Astrocyte of the cerebellum (primary cell): ENCODE results near the gene PATL1.
"Not testable (repeated sequence)": the region's sequence is repeated elsewhere in the genome, so short reads cannot be mapped to it uniquely, and the experiment has no call there.

Experiments used
- DNase-seq: peaks from one replicate; pipeline ENCODE4 v3.0.0-alpha.2; 2011; ENCODE audit warnings: low read depth
- H3K4me3 ChIP-seq: 2 replicates; pipeline ENCODE4 v1.5.1; 2011; ENCODE audit warnings: mild to moderate bottlenecking, low read depth, low read length, moderate library complexity
- in situ Hi-C: cut with HindIII; loops from 2 replicates; pipeline ENCODE4 v1.10.0; 2017; ENCODE audit warnings: low sequenced_read_pairs
- TF ChIP-seq, protein P1 (sequence below): IDR thresholded peaks from 2 replicates; pipeline ENCODE4 v1.5.1; 2012; ENCODE audit warnings: low read length, low read depth, moderate library complexity, mild to moderate bottlenecking; ENCODE audit errors: missing control alignments

The PATL1 gene

DNA sequence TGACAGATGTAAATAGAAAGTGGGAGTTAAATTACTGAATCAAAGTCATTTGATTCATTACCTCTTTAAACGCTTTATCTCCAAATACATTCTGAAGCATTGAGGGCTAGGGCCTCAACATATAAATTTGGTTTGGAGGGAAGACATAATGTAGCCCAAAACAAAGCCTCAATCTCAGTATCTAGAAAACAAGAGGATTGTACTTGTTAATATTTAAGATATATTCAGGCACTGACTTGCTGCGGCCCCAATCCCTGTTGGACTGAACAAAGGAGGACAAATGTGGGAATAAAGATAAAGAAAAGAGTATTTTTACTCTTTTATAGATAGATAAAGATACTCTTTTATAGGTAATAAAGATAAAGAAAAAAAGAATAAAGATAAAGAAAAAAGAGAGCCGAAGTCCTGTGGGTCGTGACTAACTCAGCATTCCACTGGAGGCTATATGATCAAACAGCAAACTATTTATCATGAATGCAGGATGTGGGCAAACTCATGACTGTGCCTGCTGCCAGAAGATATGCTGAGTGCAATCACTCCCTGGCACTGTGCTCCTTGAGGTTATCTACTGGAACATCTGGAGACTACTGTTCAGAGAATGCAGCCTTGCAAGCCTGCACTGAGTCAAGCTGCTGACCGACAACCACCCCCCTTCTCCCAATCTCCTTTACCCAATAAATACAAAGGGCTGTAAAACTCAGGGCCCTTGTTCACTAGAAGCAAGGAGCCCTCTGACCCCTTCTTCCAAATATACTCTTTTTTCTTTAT lies 37.9 kb upstream of the PATL1 start:
- TF ChIP-seq, protein P1, sequence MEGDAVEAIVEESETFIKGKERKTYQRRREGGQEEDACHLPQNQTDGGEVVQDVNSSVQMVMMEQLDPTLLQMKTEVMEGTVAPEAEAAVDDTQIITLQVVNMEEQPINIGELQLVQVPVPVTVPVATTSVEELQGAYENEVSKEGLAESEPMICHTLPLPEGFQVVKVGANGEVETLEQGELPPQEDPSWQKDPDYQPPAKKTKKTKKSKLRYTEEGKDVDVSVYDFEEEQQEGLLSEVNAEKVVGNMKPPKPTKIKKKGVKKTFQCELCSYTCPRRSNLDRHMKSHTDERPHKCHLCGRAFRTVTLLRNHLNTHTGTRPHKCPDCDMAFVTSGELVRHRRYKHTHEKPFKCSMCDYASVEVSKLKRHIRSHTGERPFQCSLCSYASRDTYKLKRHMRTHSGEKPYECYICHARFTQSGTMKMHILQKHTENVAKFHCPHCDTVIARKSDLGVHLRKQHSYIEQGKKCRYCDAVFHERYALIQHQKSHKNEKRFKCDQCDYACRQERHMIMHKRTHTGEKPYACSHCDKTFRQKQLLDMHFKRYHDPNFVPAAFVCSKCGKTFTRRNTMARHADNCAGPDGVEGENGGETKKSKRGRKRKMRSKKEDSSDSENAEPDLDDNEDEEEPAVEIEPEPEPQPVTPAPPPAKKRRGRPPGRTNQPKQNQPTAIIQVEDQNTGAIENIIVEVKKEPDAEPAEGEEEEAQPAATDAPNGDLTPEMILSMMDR = no peak
- in situ Hi-C loops = no loop called here
- no peak overlapping the region for H3K4me3 ChIP-seq
- peak; percentile 11 for DNase-seq

DNA sequence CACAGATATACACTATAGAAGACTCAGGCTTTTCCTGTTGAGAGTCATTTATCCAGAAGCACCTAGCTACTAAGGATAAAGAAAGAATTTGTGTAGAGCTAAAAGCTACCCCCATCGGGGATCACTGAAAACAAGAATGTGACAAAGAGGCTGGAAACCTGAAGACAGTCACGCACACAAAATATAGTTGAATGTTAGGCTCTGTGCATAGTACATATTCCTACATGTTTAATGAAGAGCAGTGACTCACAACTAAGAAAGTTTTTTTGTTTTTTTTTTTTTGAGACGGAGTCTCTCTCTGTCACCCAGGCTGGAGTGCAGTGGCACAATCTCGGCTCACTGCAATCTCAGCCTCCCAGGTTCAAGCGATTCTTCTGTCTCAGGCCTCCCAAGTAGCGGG lies 36.5 kb upstream of the PATL1 start:
- TF ChIP-seq, protein P1 = no peak
- no peak for DNase-seq
- no peak overlapping the region for H3K4me3 ChIP-seq
- in situ Hi-C loops = no loop called here

DNA sequence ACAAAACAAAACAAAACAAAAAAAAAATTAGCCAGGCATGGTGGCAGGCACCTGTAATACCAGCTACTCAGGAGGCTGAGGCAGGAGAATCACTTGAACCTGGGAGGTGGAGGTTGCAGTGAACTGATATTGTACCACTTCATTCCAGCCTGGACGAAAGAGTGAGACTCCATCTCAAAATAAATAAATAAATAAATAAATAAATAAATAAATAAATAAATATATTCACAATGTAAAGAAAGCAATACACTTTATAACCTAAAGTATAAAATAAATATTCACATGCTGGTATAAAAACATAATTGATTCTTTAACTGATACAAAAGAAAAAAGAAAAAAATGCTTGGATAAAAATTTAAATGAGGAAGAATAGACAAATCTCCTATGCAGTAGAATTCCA lies 34.7 kb upstream of the PATL1 start:
- H3K4me3 ChIP-seq, in situ Hi-C loops, DNase-seq: not testable (repeated sequence)

DNA sequence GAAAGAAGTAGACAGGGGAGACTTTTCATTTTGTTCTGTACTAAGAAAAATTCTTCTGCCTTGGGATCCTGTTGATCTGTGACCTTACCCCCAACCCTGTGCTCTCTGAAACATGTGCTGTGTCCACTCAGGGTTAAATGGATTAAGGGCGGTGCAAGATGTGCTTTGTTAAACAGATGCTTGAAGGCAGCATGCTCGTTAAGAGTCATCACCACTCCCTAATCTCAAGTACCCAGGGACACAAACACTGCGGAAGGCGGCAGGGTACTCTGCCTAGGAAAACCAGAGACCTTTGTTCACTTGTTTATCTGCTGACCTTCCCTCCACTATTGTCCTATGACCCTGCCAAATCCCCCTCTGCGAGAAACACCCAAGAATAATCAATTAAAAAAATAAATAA lies 31.3 kb upstream of the PATL1 start:
- DNase-seq, H3K4me3 ChIP-seq, in situ Hi-C loops: not testable (repeated sequence)

DNA sequence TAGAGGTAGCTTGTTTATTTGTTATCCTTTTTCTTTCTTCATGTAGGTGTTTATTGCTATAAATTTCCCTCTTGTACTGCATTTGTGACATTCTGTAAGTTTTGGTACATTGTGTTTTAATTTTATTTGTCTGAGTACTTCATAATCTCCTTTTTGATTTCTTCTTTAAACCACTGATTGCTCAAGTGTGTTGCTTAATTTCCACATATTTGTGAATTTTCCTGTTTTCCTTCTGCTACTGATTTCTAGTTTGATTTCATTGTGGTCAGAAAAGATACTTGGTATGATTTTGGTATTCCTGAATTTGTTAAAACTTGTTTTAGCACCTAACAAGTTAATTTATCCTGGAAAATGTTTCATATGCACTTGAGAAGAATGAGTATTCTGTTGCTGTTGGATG lies 29.7 kb upstream of the PATL1 start:
- in situ Hi-C loops = no loop called here
- no peak overlapping the region for H3K4me3 ChIP-seq
- no peak for DNase-seq
- TF ChIP-seq, protein P1 = no peak

DNA sequence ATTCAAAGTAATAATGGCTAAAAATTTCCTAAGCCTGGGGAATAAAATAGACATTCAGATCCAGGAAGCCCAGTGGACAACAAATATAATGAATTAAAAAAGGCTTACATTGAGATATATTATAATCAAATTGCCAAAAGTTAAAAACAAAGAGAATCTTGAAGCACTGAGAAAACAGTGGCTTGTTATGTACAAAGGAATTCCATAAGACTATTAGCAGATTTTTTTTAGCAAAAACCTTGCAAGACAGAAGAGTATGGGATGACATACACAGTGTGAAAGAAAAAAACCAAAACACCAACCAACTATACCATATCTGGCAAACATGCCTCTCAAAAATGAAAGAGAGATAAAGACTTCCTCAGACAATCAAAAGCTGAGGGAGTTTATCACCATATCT lies 24.1 kb upstream of the PATL1 start:
- in situ Hi-C loops = no loop called here
- TF ChIP-seq, protein P1 = no peak
- no peak for DNase-seq
- H3K4me3 ChIP-seq = no peak overlapping the region

DNA sequence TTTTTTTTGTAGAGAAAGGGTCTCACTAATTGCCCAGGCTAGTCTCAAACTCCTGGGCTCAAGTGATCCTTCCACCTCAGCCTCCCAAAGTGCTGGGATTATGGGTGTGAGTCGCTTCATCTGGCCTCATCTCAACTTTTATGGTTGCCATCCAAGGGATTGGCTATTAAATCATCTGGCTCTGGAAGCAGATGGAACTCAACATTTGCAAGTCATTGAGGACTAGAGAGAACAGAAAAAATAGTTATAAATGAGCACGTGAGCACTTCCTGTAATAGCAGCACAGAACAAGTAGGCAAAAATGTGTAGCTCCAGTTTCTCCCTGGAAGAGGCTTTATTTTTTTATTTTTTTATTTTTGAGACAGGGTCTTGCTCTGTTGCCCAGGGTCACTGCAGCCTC lies 22.3 kb upstream of the PATL1 start:
- no peak overlapping the region for H3K4me3 ChIP-seq
- in situ Hi-C loops = no loop called here
- DNase-seq = no peak
- TF ChIP-seq, protein P1 = no peak

DNA sequence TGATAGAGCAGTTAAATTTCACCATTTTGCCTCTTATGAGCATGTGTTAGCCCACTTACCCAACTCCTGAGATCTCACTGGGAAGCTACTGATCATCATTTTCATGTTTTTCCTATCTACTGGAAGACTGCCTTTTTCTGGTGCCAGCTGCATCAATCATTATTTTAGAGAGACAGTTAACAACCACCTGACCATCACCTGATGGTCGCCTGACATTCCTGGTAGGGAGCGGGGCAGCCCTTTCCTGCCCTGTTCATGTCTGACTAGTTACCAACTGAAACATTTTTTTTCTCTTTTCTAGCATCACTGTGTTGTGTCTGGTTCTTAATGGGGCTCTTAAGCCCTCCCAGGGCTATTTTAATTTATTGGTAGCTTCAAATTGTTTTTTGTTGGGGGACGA lies 20.2 kb upstream of the PATL1 start:
- H3K4me3 ChIP-seq = no peak overlapping the region
- TF ChIP-seq, protein P1 = no peak
- in situ Hi-C loops = no loop called here
- DNase-seq = no peak

DNA sequence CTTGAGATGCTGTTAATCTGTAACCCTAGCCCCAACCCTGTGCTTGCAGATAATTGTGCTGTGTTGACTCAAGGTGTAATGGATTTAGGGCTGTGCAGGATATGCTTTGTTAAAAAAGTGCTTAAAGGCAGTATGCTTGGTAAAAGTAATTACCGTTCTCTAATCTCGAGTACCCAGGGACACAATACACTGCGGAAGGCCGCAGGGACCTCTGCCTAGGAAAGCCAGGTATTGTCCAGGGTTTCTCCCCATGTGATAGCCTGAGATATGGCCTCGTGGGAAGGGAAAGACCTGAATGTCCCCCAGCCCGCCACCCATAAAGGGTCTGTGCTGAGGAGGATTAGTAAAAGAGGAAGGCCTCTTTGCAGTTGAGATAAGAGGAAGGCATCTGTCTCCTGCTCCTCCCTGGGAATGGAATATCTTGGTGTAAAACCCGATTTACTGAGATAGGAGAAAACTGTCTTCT lies 12.5 kb upstream of the PATL1 start:
- H3K4me3 ChIP-seq, in situ Hi-C loops, DNase-seq: not testable (repeated sequence)
